ENCODE data around the gene GMDS.

The GMDS gene

GRCh38 chr6:2187826-2188225 is 57.6 kb downstream of the GMDS start:
- TF ChIP-seq, protein P1, sequence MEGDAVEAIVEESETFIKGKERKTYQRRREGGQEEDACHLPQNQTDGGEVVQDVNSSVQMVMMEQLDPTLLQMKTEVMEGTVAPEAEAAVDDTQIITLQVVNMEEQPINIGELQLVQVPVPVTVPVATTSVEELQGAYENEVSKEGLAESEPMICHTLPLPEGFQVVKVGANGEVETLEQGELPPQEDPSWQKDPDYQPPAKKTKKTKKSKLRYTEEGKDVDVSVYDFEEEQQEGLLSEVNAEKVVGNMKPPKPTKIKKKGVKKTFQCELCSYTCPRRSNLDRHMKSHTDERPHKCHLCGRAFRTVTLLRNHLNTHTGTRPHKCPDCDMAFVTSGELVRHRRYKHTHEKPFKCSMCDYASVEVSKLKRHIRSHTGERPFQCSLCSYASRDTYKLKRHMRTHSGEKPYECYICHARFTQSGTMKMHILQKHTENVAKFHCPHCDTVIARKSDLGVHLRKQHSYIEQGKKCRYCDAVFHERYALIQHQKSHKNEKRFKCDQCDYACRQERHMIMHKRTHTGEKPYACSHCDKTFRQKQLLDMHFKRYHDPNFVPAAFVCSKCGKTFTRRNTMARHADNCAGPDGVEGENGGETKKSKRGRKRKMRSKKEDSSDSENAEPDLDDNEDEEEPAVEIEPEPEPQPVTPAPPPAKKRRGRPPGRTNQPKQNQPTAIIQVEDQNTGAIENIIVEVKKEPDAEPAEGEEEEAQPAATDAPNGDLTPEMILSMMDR (IDR thresholded peaks at IDR 0.05; ENCODE audit: low read depth, low read length), result no peak
- DNase-seq (ENCODE audit: low read depth, low spot score), result no peak
- in situ Hi-C loops (cut with HindIII; ENCODE audit: low sequenced_read_pairs), result no loop called here
- H3K4me3 ChIP-seq (ENCODE audit: low read depth, low read length), result no peak overlapping the region

- DNase-seq (ENCODE audit: low read depth, low spot score), result no peak
- TF ChIP-seq, protein P1 (IDR thresholded peaks at IDR 0.05; ENCODE audit: low read depth, low read length), result no peak
- in situ Hi-C loops (cut with HindIII; ENCODE audit: low sequenced_read_pairs), result no loop called here
- no peak overlapping the region for H3K4me3 ChIP-seq (ENCODE audit: low read depth, low read length)
Measured at GRCh38 chr6:2186516-2186915, 58.9 kb downstream of the GMDS start.

DNA sequence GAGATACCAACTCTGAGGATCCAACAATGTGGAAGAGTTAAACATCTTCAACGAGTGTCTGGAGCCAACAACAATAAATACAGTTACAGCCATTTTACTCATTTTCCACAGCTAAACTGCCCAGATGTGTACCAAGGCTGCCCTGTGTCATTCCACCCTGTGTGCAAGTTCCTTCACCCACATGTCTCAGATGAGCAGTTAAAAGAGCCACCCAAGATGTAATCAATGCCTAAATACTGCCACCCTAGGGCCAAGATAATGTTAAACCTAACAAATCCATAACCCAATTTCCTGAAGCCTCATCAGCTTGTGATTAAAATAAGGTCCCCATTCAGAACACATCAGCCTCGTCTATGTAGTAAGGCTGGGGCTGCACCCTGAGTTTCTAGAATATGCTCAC is 59.9 kb downstream of the GMDS start:
- H3K4me3 ChIP-seq (ENCODE audit: low read depth, low read length), result no peak overlapping the region
- in situ Hi-C loops (cut with HindIII; ENCODE audit: low sequenced_read_pairs), result no loop called here
- TF ChIP-seq, protein P1 (IDR thresholded peaks at IDR 0.05; ENCODE audit: low read depth, low read length), result no peak
- no peak for DNase-seq (ENCODE audit: low read depth, low spot score)

DNA sequence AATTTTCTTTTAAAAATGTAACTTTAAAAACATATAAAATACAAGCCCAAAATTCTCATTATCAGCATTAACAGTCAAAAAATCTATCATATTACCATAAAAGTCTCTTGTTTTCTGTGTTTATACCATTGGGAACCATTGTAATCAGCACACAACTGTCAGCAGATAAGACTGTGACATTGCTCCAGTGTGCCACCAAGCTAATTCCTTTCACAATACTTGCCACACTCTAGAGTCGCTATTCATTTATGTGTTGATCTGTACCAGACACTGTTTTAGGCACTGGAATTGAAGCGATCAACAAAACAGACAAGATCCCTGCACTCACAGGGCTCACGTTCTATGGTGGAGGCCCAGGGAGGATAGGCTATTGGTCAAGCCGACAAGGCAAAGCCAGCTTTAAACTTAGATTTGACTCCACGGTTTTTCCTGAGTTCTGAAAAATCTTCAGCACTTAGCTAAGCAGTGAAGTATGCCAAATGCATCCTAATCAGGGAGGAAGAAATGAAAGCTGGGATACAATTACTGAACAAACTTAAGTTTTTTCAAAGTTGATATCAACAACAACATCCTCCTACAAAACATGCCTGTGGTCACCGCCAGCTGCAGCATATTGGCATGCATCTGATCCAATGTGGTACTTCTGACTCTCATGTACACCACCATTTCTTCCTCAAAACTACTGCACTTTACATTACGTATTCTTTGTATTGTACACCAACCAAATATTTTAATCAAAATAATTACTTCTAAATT is 60.5 kb downstream of the GMDS start:
- no peak for DNase-seq (ENCODE audit: low read depth, low spot score)
- H3K4me3 ChIP-seq (ENCODE audit: low read depth, low read length), result no peak overlapping the region
- TF ChIP-seq, protein P1 (IDR thresholded peaks at IDR 0.05; ENCODE audit: low read depth, low read length), result no peak
- in situ Hi-C loops (cut with HindIII; ENCODE audit: low sequenced_read_pairs), result no loop called here

DNA sequence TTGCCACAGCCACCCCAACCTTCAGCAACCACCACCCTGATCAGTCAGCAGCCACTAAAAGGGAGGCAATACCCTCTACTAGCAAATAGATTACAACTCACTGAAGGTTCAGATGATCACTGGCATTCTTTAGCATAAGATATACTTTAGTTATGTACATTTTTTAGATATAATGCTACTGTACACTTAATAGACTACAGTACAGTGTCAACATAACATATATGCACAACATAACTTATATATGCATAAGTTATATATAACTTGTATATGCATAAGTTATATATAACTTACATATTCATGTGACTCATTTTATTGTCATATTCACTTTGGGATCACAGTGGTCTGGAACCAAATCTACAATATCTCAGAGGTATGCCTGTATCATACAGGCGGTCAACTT is 61.7 kb downstream of the GMDS start:
- in situ Hi-C loops (cut with HindIII; ENCODE audit: low sequenced_read_pairs), result no loop called here
- H3K4me3 ChIP-seq (ENCODE audit: low read depth, low read length), result no peak overlapping the region
- TF ChIP-seq, protein P1 (IDR thresholded peaks at IDR 0.05; ENCODE audit: low read depth, low read length), result no peak
- no peak for DNase-seq (ENCODE audit: low read depth, low spot score)

- DNase-seq (ENCODE audit: low read depth, low spot score), result no peak
- TF ChIP-seq, protein P1 (IDR thresholded peaks at IDR 0.05; ENCODE audit: low read depth, low read length), result no peak
- no peak overlapping the region for H3K4me3 ChIP-seq (ENCODE audit: low read depth, low read length)
- in situ Hi-C loops (cut with HindIII; ENCODE audit: low sequenced_read_pairs), result no loop called here
Measured at GRCh38 chr6:2183246-2183645, 62.2 kb downstream of the GMDS start.
